H1 (cell line): Measurements from ENCODE around the gene NEB. TPM values are rescaled to one million over a fixed set of nuclear protein-coding genes. Genes with fewer than 3 reads are reported as not detected.

Source experiments
- CTCF ChIA-PET: fragments of 300-600 bp; sonication (Branson Sonifier 250); formaldehyde crosslinking; loops from one replicate; lab custom pipeline; 2021; ENCODE audit not compliant: partially characterized antibody; lab: Charles Lee
- POLR2A ChIA-PET: fragments of 300-600 bp; sonication (Branson Sonifier 250); formaldehyde crosslinking; loops from one replicate; lab custom pipeline; 2021; ENCODE audit warnings: inconsistent platforms; ENCODE audit not compliant: partially characterized antibody; lab: Charles Lee
- DNase-seq, 2 experiments: peaks; one replicate each; pipeline versions ENCODE4 v3.0.0 to v3.0.0-alpha.2; 2010 to 2022; ENCODE audit warnings: low spot score in 2 of 2, low read depth in 1 of 2, mixed read lengths in 1 of 2
- FAIRE-seq: peaks from 2 replicates; lab custom pipeline; 2011; peaks lifted over from hg19 to GRCh38; lab: Jason Lieb, UNC
- H2AFZ ChIP-seq: 2 replicates; pipeline ENCODE4 v1.8.1; 2012; ENCODE audit warnings: low read length, inconsistent platforms
- H2AK5ac ChIP-seq: 2 replicates; pipeline ENCODE4 v1.6.1; 2013; ENCODE audit warnings: low read depth, low read length
- H2BK120ac ChIP-seq: replicated peaks from 2 replicates; pipeline ENCODE3; 2013; ENCODE audit warnings: low read depth, low read length, inconsistent platforms
- H2BK12ac ChIP-seq: 2 replicates; pipeline ENCODE4 v1.6.1; 2013; ENCODE audit warnings: low read depth, low read length
- H2BK15ac ChIP-seq: 2 replicates; pipeline ENCODE4 v1.6.1; 2013; ENCODE audit warnings: low read length
- H2BK20ac ChIP-seq: 2 replicates; pipeline ENCODE4 v1.6.1; 2013; ENCODE audit warnings: low read length
- H2BK5ac ChIP-seq: 2 replicates; pipeline ENCODE4 v1.6.1; 2013; ENCODE audit warnings: low read depth, low read length
- H3K14ac ChIP-seq: 2 replicates; pipeline ENCODE4 v1.6.1; 2013; ENCODE audit warnings: inconsistent platforms; ENCODE audit not compliant: insufficient read length
- H3K18ac ChIP-seq: 2 replicates; pipeline ENCODE4 v1.6.1; 2013; ENCODE audit warnings: low read length; ENCODE audit errors: extremely low read depth
- H3K23ac ChIP-seq: 2 replicates; pipeline ENCODE4 v1.6.1; 2013; ENCODE audit warnings: inconsistent platforms; ENCODE audit not compliant: insufficient read length
- H3K23me2 ChIP-seq: 2 replicates; pipeline ENCODE4 v1.6.1; 2013; ENCODE audit warnings: low read depth, low read length
- H3K27ac ChIP-seq: 2 replicates; pipeline ENCODE4 v1.6.1; 2011; ENCODE audit warnings: low read depth, low read length, inconsistent platforms
- H3K27me3 ChIP-seq, 4 experiments: replicated peaks in 1 of 4; 1 replicate in 1 of 4; 2 replicates in 3 of 4; pipeline versions ENCODE4 v1.6.1 to v1.8.1; 2011 to 2013; ENCODE audit warnings: low read length in 3 of 4, mild to moderate bottlenecking in 3 of 4, inconsistent platforms in 2 of 4, mixed read lengths in 2 of 4, moderate library complexity in 1 of 4; ENCODE audit not compliant: control insufficient read depth in 3 of 4, insufficient read depth in 3 of 4; ENCODE audit errors: extremely low read depth in 1 of 4
- H3K36me3 ChIP-seq, 4 experiments: 2 replicates each; pipeline versions ENCODE4 v1.6.1 to v1.8.1; 2011 to 2013; ENCODE audit warnings: mild to moderate bottlenecking in 4 of 4, low read length in 3 of 4, moderate library complexity in 2 of 4, control low read depth in 1 of 4, inconsistent platforms in 1 of 4; ENCODE audit not compliant: insufficient read depth in 4 of 4, control insufficient read depth in 2 of 4
- H3K4ac ChIP-seq: replicated peaks from 2 replicates; pipeline ENCODE3; 2013; ENCODE audit warnings: low read length, low read depth, mixed read lengths, inconsistent platforms; ENCODE audit not compliant: insufficient read length
- H3K4me1 ChIP-seq, 4 experiments: replicated peaks in 1 of 4; 1 replicate in 1 of 4; 2 replicates in 3 of 4; pipeline versions ENCODE4 v1.6.1 to v1.8.1; 2011 to 2013; ENCODE audit warnings: low read length in 3 of 4, inconsistent platforms in 2 of 4, mixed read lengths in 1 of 4; ENCODE audit not compliant: insufficient read depth in 4 of 4, control insufficient read depth in 3 of 4
- H3K4me2 ChIP-seq, 2 experiments: 2 replicates each; pipeline versions ENCODE4 v1.6.1 to v1.8.1; 2011 to 2013; ENCODE audit warnings: low read depth in 2 of 2, low read length in 2 of 2, control low read depth in 1 of 2, inconsistent platforms in 1 of 2, mild to moderate bottlenecking in 1 of 2; ENCODE audit not compliant: insufficient read depth in 1 of 2
- H3K4me3 ChIP-seq, 4 experiments: fragments of 200-600, 300-600 bp in 1 of 4; sonication (generic), shearing (Covaris generic), sonication (Bioruptor Twin) in 1 of 4; 2 replicates each; pipeline versions ENCODE4 v1.5.1 to v1.8.1; 2011 to 2016; ENCODE audit warnings: low read length in 4 of 4, low read depth in 3 of 4, control low read depth in 2 of 4, inconsistent platforms in 2 of 4, mild to moderate bottlenecking in 2 of 4, mixed read lengths in 1 of 4, moderate library complexity in 1 of 4; ENCODE audit not compliant: insufficient read depth in 2 of 4; ENCODE audit errors: extremely low read depth in 1 of 4
- H3K56ac ChIP-seq: replicated peaks from 2 replicates; pipeline ENCODE3; 2013; ENCODE audit warnings: low read depth, mild to moderate bottlenecking, mixed read lengths, low read length, inconsistent platforms; ENCODE audit not compliant: insufficient read length
- H3K79me1 ChIP-seq: 2 replicates; pipeline ENCODE4 v1.6.1; 2013; ENCODE audit warnings: low read depth, low read length, control low read depth
- H3K79me2 ChIP-seq, 2 experiments: 2 replicates each; pipeline versions ENCODE4 v1.6.1 to v1.8.1; 2012 to 2013; ENCODE audit warnings: low read length in 2 of 2, mild to moderate bottlenecking in 2 of 2, inconsistent platforms in 1 of 2; ENCODE audit not compliant: insufficient read depth in 2 of 2, control insufficient read depth in 1 of 2
- H3K9ac ChIP-seq, 4 experiments: replicated peaks in 1 of 4; 1 replicate in 1 of 4; 2 replicates in 3 of 4; pipeline versions ENCODE4 v1.6.1 to v1.8.1; 2011 to 2013; ENCODE audit warnings: low read depth in 3 of 4, low read length in 3 of 4, control low read depth in 2 of 4, mild to moderate bottlenecking in 2 of 4, moderate library complexity in 2 of 4, inconsistent platforms in 1 of 4; ENCODE audit errors: extremely low read depth in 1 of 4
- H3K9me3 ChIP-seq, 2 experiments: 2 replicates each; pipeline versions ENCODE4 v1.6.1 to v1.8.1; 2012 to 2013; ENCODE audit warnings: mild to moderate bottlenecking in 2 of 2, moderate library complexity in 2 of 2, control low read depth in 1 of 2, inconsistent platforms in 1 of 2, low read depth in 1 of 2, low read length in 1 of 2, mixed read lengths in 1 of 2; ENCODE audit not compliant: insufficient read depth in 2 of 2
- H4K20me1 ChIP-seq, 2 experiments: replicated peaks in 1 of 2; 2 replicates each; pipeline versions ENCODE3 to v1.8.1; 2011 to 2013; ENCODE audit warnings: inconsistent platforms in 2 of 2, low read length in 2 of 2, mild to moderate bottlenecking in 1 of 2; ENCODE audit not compliant: insufficient read depth in 2 of 2, control insufficient read depth in 1 of 2
- H4K5ac ChIP-seq: 2 replicates; pipeline ENCODE4 v1.6.1; 2013; ENCODE audit warnings: low read length, low read depth, mixed read lengths, inconsistent platforms; ENCODE audit not compliant: insufficient read length
- H4K8ac ChIP-seq: 2 replicates; pipeline ENCODE4 v1.8.0; 2013; ENCODE audit warnings: mild to moderate bottlenecking, moderate library complexity, low read length, inconsistent platforms; ENCODE audit not compliant: insufficient read depth; ENCODE audit errors: extremely low read depth
- H4K91ac ChIP-seq: replicated peaks from 2 replicates; pipeline ENCODE3; 2013; ENCODE audit warnings: low read length, mixed read lengths, inconsistent platforms; ENCODE audit not compliant: insufficient read length
- BRCA1 ChIP-seq: IDR thresholded peaks from 2 replicates; pipeline ENCODE4 v1.6.1; 2012; ENCODE audit warnings: low read depth, low read length, improper control_type of control experiment
- CBX5 ChIP-seq: fragments of 300-800, 300-1000 bp; sonication (generic); IDR thresholded peaks from 2 replicates; pipeline ENCODE4 v1.7.1; 2016; ENCODE audit warnings: antibody characterized with exemption, low read length, low read depth
- EGR1 ChIP-seq: IDR thresholded peaks from 2 replicates; pipeline ENCODE4 v1.6.1; 2011; ENCODE audit warnings: low read depth, low read length, borderline replicate concordance
- RFX5 ChIP-seq: IDR thresholded peaks from 2 replicates; pipeline ENCODE4 v1.6.1; 2011; ENCODE audit warnings: low read depth, low read length, improper control_type of control experiment, borderline replicate concordance
- RNF2 ChIP-seq: fragments of 200-900, 300-1000 bp; sonication (generic); IDR thresholded peaks from 2 replicates; pipeline ENCODE4 v1.7.1; 2016; ENCODE audit warnings: borderline replicate concordance, low read depth, mild to moderate bottlenecking, antibody characterized with exemption, low read length; ENCODE audit not compliant: poor library complexity, severe bottlenecking; ENCODE audit errors: missing control alignments
- SP1 ChIP-seq: IDR thresholded peaks from 2 replicates; pipeline ENCODE4 v1.6.1; 2011; ENCODE audit warnings: low read depth, low read length
- SP4 ChIP-seq: IDR thresholded peaks from 2 replicates; pipeline ENCODE4 v1.6.1; 2012; ENCODE audit warnings: low read length, inconsistent platforms
- TBP ChIP-seq: IDR thresholded peaks from 2 replicates; pipeline ENCODE4 v1.6.1; 2011; ENCODE audit warnings: low read depth, low read length, improper control_type of control experiment
- WGBS, 2 experiments: shearing (Covaris generic) in 1 of 2; methylation state at CpG; one replicate each; pipeline versions ENCODE4 v1.1.6 to v1.1.7; 2013 to 2015; ENCODE audit warnings: low lambda C conversion rate in 2 of 2, mixed read lengths in 2 of 2, inconsistent platforms in 1 of 2, low coverage in 1 of 2, missing lambda C conversion rate in 1 of 2; ENCODE audit not compliant: insufficient replicate concordance in 2 of 2, insufficient coverage in 1 of 2, insufficient read length in 1 of 2; ENCODE audit errors: extremely low coverage in 1 of 2, missing lambda C conversion rate in 1 of 2; 5-methylcytosine and 5-hydroxymethylcytosine counted together
- polyA plus RNA-seq, 7 experiments: library from polyadenylated mRNA; depleted of rRNA in 3 of 7; stranded (reverse) in 5 of 7; unstranded in 2 of 7; fragments of >200 nt in 5 of 7; fragments of 200-250 nt in 2 of 7; gene quantifications; 1 replicate in 5 of 7; 2 replicates in 1 of 7; 4 replicates in 1 of 7; pipeline versions ENCODE4 v1.2.1 to v1.2.3, GENCODE V29; 2011 to 2013; ENCODE audit warnings: missing spikeins in 2 of 7, mixed read lengths in 2 of 7
- total RNA-seq: library from RNA; stranded (reverse); fragmentation: NEBNext Ultra II Directional; extraction: Animal tissue kit (Norgen Biotek cat#: 25700); gene quantifications from 2 replicates; pipeline ENCODE4 v1.2.1, GENCODE V29; 2021
- TF ChIP-seq, protein P1 (sequence below): IDR thresholded peaks from 2 replicates; pipeline ENCODE4 v1.6.1; 2012; ENCODE audit warnings: inconsistent platforms

Gene NEB
- total and polyA plus RNA-seq, 2 of the 8 experiments (the other 6 are each of a cell fraction or from before 2014, with no cell fraction given): 1.4 to 2.5 TPM

DNA sequence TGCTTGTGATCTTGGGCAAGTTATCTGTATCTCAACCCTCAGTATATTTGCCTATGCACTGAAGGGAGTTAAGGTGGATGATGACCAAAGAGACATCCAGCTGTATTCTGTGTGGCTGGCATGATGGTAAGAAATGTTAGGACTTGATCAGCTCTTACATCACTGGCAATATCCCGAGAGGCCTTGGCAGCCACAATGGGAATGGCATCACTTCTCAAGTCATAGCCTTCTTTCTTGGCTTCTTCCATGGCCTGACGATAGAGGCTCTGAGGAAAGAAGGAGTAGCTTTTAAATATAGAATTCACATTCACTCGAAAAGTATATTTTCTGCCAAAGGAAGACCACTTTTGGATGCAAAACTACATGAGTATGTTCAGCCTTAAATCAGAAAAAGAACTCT lies 113.5 kb downstream of the NEB start:
- H2BK12ac ChIP-seq: no peak overlapping the region
- H2AFZ ChIP-seq: no peak overlapping the region
- no peaks in the 10 kb centered on the region for H3K36me3 ChIP-seq
- H3K14ac ChIP-seq: no peak overlapping the region
- H4K91ac ChIP-seq: no peak overlapping the region
- H3K4me2 ChIP-seq: no peak overlapping the region
- POLR2A ChIA-PET: no interaction called here
- no peak overlapping the region for H2AK5ac ChIP-seq
- no peak overlapping the region for H2BK120ac ChIP-seq
- no peak overlapping the region for H4K5ac ChIP-seq
- no peak overlapping the region for H3K4ac ChIP-seq
- no peaks in the 10 kb centered on the region for H3K79me1 ChIP-seq
- no peak overlapping the region for H3K4me3 ChIP-seq
- no peaks in the 10 kb centered on the region for H3K27me3 ChIP-seq
- TF ChIP-seq BRCA1: no peak
- no peak for TF ChIP-seq RNF2
- TF ChIP-seq TBP: no peak
- no peak for TF ChIP-seq SP1
- no peak for TF ChIP-seq EGR1
- no peak for TF ChIP-seq SP4
- TF ChIP-seq CBX5: no peak
- TF ChIP-seq RFX5: no peak
- TF ChIP-seq, protein P1, sequence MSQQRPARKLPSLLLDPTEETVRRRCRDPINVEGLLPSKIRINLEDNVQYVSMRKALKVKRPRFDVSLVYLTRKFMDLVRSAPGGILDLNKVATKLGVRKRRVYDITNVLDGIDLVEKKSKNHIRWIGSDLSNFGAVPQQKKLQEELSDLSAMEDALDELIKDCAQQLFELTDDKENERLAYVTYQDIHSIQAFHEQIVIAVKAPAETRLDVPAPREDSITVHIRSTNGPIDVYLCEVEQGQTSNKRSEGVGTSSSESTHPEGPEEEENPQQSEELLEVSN: no peak
- TF ChIP-seq, all 59 proteins: peak for 0
- 91% methylated on average over 3 of the region's 3 CpGs; no CpG with 5 or more reads in 1 of the 2 experiments for WGBS, 2 experiments
- Histone ChIP-seq H3K56ac (no peak overlapping the region), H3K4me1 (no peaks in the 10 kb centered on the region), H3K9me3 (no peaks in the 10 kb centered on the region), H4K20me1 (no peaks in the 10 kb centered on the region), H3K27ac (no peak overlapping the region), H2BK20ac (no peak overlapping the region), H2BK15ac (no peak overlapping the region), H4K8ac (no peak overlapping the region), H3K18ac (no peak overlapping the region), H3K9ac (peak overlapping the region in 1 of 4 experiments; percentile 13; a peak in 1 of 7 replicates), H3K79me2 (no peaks in the 10 kb centered on the region), H2BK5ac (no peak overlapping the region), H3K23ac (no peak overlapping the region), H3K23me2 (no peaks in the 10 kb centered on the region)
- CTCF ChIA-PET: interaction anchor here (0.9 to 1.0 kb wide), 2 partner anchors 43 to 327 kb away, joined by 3 read pairs; no protein-coding TSS in a partner anchor
- FAIRE-seq (no peak), DNase-seq (no peak)
